Measurements from ENCODE around the gene IRGC. TPM values are rescaled to one million over a fixed set of nuclear protein-coding genes. Genes with fewer than 3 reads are reported as not detected.

Gene IRGC
- total RNA-seq, 1 donor from 2014 or later: not detected

DNA sequence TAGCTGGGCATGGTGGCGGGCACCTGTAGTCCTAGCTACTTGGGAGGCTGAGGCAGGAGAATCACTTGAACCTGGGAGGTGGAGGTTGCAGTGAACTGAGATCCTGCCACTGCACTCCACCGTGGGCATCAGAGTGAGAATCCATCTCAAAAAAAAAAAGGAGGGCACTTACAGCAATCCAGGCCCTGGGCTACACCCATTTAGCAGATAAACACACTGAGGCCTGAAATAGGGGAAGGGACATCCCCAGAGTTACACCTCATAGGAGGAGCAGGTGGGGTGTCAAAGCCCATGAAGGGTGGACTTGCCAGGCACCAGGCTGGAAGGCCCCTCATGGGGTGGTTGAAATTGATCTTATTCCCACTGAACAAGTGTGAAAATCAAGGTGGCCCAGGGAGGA lies 32.0 kb upstream of the IRGC start:
- no peaks in the 10 kb centered on the region for H3K4me1 ChIP-seq
- H3K27me3 ChIP-seq: no peaks in the 10 kb centered on the region
- no peaks in the 10 kb centered on the region for H3K9me3 ChIP-seq
- H3K27ac ChIP-seq: no peak overlapping the region
- no peak for TF ChIP-seq POLR2A (IDR thresholded peaks at IDR 0.05)
- TF ChIP-seq POLR2AphosphoS5 (IDR thresholded peaks at IDR 0.05; ENCODE audit: insufficient read depth in 1 of 2, low read depth in 1 of 2): no peak
- TF ChIP-seq CTCF (IDR thresholded peaks at IDR 0.05): no peak
- H3K4me3 ChIP-seq: no peak overlapping the region
- intact Hi-C loops (cut with DNase I): no loop called here
- no peaks in the 10 kb centered on the region for H3K36me3 ChIP-seq
- DNase-seq (ENCODE audit: extremely low spot score in 2 of 2): no peak

DNA sequence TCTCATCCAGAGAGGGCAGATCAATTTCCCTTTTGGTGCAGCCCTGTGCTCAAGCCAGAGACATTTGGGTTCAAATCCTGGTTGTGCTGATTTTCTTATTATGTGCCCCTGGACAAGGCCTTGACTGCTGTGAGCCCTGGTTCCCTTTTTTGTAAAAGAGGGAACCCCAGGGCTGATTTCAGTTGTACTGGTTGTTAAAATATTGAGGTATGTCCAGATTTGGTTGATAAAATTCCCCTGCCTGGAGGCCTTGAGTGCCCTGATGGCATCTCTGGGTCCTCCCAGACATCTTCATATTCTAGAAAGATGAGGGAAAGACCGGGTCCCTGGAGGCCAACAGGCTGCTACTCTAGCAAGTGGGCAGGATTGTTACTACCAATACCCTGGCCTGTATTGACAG lies 31.6 kb upstream of the IRGC start:
- H3K36me3 ChIP-seq: no peaks in the 10 kb centered on the region
- intact Hi-C loops (cut with DNase I): no loop called here
- no peak for TF ChIP-seq POLR2A (IDR thresholded peaks at IDR 0.05)
- TF ChIP-seq POLR2AphosphoS5 (IDR thresholded peaks at IDR 0.05; ENCODE audit: insufficient read depth in 1 of 2, low read depth in 1 of 2): no peak
- TF ChIP-seq CTCF (IDR thresholded peaks at IDR 0.05): no peak

DNA sequence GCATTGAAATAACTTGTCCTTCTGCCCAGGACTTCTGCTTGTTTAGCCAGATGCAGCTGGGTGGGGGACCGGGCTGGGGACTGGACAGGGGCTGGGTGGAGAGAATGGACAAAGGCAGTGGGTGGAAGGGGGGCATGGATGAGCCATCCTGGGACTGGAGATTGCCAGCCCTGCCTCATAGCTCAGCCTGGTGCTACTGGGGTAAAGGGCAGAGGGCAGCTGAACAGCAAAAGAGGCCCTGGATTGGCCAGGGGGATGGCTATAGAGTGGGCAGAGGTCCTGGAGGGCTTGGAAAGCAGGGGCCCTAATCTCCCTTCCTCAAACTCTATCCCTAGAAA lies 28.2 kb upstream of the IRGC start:
- DNase-seq (ENCODE audit: extremely low spot score in 2 of 2): no peak
- no peak overlapping the region for H3K27ac ChIP-seq
- no peaks in the 10 kb centered on the region for H3K36me3 ChIP-seq
- H3K4me3 ChIP-seq: no peak overlapping the region
- no peak for TF ChIP-seq POLR2A (IDR thresholded peaks at IDR 0.05)
- TF ChIP-seq CTCF (IDR thresholded peaks at IDR 0.05): no peak
- TF ChIP-seq POLR2AphosphoS5 (IDR thresholded peaks at IDR 0.05; ENCODE audit: insufficient read depth in 1 of 2, low read depth in 1 of 2): no peak
- intact Hi-C loops (cut with DNase I): no loop called here
- H3K9me3 ChIP-seq: peaks cover 5% of the 10 kb centered on the region
- no peaks in the 10 kb centered on the region for H3K27me3 ChIP-seq
- no peaks in the 10 kb centered on the region for H3K4me1 ChIP-seq

More for the DNA sequence above, 31.6 kb upstream of the IRGC start:
- Histone ChIP-seq H3K27ac (no peak overlapping the region), H3K9me3 (no peaks in the 10 kb centered on the region), H3K27me3 (no peaks in the 10 kb centered on the region), H3K4me1 (no peaks in the 10 kb centered on the region), H3K4me3 (no peak overlapping the region)
- DNase-seq (ENCODE audit: extremely low spot score in 2 of 2): no peak

- Histone ChIP-seq H3K27me3 (no peaks in the 10 kb centered on the region), H3K4me3 (no peak overlapping the region), H3K36me3 (no peaks in the 10 kb centered on the region), H3K9me3 (peaks cover 5% of the 10 kb centered on the region), H3K27ac (no peak overlapping the region), H3K4me1 (no peaks in the 10 kb centered on the region)
- DNase-seq (ENCODE audit: extremely low spot score in 2 of 2): no peak
- intact Hi-C loops (cut with DNase I): no loop called here
- TF ChIP-seq CTCF (IDR thresholded peaks at IDR 0.05) (no peak), POLR2AphosphoS5 (IDR thresholded peaks at IDR 0.05; ENCODE audit: insufficient read depth in 1 of 2, low read depth in 1 of 2) (no peak), POLR2A (IDR thresholded peaks at IDR 0.05) (no peak)
Observed at GRCh38 chr19:43688059-43688701, 27.7 kb upstream of the IRGC start.

DNA sequence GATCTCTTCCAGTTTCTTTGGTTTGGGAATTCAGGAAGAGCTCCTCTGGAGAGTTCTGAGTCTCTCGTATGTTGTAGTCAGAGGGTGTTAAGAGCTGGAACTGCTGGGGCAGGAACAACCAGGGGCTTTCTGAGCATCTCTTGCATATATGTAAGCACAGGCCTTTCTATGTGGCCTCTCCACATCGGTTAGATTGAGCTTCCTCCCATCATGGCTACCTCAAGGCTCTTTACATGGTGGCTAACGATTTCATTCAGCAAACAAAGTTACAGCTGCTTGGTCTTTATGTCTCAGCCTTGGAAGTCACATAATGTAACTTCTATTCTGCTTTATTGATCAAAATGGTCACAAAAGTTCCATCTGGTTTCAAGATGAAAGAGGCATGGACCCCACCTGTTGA lies 25.4 kb upstream of the IRGC start:
- Histone ChIP-seq H3K27me3 (no peaks in the 10 kb centered on the region), H3K4me1 (no peaks in the 10 kb centered on the region), H3K27ac (no peak overlapping the region), H3K36me3 (no peaks in the 10 kb centered on the region), H3K4me3 (no peak overlapping the region), H3K9me3 (peaks cover 5% of the 10 kb centered on the region)
- no peak for TF ChIP-seq CTCF (IDR thresholded peaks at IDR 0.05)
- TF ChIP-seq POLR2AphosphoS5 (IDR thresholded peaks at IDR 0.05; ENCODE audit: insufficient read depth in 1 of 2, low read depth in 1 of 2): no peak
- no peak for DNase-seq (ENCODE audit: extremely low spot score in 2 of 2)
- intact Hi-C loops (cut with DNase I): no loop called here
